AML-193 (cell line): ENCODE results near the gene ENPP6.
"Not testable (repeated sequence)": the region's sequence is repeated elsewhere in the genome, so short reads cannot be mapped to it uniquely, and the experiment has no call there.

ENCODE experiments used
- DNase-seq, 2 experiments: peaks; one replicate each; lab custom pipeline; 2025; lab: John Stamatoyannopoulos, UW

The ENPP6 gene

DNA sequence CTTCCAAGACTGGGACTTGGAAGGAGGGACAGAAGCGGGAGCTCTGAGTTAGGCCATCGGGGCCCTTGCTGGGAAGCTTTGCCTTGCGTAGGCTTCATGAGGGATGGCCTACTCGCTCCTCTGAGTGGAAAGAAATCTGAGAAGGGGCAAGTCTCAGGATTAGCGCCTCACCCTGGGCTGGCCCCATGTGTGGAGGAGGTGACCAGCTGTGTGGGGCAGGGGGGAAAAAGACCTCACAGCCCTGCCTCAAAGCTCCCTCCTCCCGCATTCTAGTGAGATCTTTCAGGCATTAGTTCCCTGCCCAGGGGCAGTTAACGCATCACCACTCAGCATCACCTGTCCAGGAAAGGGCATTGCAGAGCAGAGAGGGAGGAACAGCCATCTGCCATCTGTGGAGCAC lies 156.1 kb downstream of the ENPP6 start:
- DNase-seq: no peak

DNA sequence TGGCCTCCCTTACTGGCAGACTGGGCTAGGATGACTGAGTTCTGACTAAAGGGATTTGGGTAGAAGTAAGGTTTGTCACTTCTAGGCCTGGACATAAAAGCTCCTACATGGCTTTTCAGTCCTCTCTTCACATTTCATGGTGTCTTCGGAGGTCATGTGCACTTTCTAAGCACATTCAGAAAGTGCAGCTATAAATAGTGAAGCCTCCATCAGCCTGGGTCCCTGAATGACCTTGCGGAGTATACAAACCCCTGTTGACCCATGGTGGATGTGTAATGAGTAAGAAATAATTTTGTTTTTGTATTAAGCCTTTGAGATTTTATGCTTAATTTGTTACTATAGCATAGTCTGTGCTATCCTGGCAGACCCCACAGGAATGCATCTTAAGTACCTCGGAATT lies 158.6 kb downstream of the ENPP6 start:
- DNase-seq: no peak

DNA sequence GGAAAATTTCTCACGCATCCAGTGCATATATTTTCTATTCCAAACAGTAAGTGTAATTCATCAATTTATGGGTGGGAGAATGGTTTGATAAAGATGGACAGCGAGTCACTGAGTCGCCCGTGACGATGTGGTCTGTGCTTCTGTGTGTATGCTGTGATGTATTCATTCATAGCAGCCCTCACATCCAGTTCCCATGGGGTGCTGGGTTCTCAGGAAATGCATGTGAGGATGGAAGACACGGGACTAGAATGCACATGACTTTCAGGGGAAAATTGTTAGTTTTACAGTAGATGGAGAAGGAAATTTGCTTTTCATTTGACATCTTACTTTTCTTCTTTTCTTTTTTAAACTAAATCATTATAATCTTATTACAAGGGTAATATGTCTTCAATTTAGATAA lies 159.6 kb downstream of the ENPP6 start:
- no peak for DNase-seq

DNA sequence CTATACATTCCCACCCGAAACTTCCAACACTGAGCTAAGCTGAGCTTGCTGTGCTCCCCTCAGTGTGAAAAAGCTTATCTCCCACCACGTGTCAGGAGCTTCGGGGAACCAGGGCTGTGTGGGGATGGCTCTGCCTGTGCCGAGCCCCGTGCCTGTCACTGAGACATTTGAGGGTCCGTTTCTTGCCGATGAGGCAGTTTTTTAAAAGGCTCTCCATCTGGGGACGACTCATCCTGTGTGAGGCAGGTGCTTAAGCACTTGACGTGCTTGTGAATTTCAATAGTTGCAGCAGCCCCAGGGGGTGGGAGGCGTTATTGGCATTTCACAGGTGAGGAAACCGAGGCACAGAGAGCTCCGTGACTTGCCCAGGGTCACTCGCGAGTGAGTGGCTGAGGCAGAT lies 160.8 kb downstream of the ENPP6 start:
- DNase-seq: no peak

DNA sequence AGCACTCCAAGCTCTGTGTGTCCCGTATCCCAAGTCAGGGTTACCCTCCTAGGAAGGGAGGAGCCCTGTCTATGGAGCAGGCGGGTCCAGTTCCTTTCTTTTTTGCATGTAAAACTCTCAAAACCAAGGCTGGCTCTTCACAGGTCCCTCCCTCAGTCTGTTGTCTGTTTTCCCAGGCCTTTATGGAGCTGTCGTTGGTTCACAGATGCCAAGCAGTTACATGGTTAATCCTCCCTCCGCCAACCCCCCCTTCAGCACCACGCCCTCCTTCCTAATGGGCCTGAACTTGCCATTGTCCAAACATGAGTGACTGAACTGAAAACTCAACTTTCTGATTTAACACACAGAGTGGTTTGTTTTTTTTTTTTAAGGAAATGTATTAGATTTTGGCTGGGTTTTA lies 164.2 kb downstream of the ENPP6 start:
- no peak for DNase-seq

DNA sequence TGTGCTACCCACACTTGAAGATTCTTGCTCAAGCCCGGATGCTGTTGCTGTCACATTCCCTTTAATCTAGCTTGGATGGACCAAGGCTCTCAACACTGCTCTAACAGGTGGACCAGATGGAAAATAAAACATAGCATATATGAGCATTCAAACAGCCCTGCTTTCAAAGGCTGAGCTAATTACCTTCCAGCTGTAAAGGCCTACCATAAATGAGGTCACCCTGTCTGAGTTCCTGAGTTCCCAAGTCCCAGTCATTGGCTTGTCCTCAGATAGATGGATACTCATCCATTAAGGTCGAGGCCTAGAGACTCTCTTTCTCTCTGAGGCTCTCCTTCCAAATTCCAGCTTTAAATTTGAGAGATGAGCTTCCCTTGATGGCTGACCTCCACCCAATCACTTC lies 165.1 kb downstream of the ENPP6 start:
- DNase-seq: no peak

DNA sequence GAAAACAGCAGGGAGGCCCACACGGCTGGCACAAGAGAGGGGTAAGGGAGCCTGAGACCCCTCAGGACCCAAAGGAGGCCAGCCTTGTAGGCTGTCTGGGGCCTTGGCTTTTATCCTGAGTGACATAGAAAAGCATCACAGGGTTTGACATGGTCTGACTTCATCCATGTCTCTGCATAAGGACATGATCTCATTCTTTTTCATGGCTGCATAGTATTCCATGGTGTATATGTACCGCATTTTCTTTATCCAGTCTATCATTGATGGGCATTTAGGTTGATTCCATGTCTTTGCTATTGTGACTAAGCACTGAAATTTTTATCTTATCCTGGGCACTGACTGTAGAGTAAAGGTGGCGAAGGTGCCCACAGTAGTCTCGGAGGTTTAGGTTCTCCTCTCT lies 166.4 kb downstream of the ENPP6 start:
- DNase-seq: not testable (repeated sequence)

DNA sequence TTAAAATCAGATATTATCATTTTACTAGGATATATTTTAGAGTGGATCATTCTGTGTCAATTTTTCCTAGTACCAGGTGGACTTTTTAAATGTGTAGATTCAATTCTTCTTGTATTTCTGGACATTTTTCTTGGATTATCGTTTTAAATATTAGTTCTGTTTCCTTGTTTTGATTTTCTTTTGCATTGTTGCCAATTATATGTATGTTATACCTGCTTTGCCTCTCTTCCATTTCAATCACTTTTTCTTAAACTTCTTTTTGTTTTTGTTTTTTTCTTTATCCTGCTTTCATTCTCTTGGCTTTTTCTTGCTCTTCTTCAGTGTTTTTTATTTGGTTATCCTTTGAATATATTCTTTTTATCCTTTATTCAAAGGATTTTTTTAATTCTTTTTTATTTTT lies 171.5 kb downstream of the ENPP6 start:
- no peak for DNase-seq

DNA sequence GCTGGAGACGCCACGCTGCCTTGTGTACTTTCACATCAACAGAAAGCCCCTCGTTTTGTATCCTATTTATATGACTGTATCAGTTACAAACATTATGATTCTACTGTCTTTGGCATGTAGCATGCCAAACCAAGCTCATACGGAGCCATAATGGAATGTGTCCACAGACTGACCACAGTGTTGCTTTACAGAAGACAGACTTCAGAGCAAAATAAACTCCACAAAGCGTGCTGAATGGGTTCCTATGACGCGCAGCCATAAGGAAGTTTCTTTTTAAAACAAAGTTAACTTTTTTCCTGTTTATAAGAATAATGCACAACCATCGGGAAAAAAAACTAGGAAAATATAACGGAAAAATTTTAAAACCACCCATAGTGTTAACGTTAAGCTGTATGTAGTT lies 176.5 kb downstream of the ENPP6 start:
- DNase-seq: no peak

DNA sequence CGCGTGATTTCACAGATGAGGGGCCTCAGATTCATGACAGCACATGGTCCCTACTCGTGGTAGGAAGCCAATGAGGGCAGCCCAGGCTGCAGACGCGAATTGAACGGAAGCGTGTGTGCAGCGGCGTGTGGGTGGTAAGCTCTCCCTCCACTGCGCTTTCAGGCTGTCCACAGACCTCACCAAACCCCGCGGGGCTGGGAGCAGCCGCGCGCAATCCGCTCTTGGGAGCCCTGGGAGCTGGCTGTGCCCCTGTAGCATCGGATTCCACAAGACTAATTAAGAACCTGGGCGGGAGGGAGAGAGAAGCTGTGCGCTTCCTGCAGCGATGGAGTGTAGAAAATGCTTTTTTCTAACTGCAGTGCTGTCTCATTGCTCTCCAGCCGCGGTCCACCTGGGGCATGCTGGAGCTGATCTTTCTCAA lies 177.7 kb downstream of the ENPP6 start:
- no peak for DNase-seq
